ENCODE measurements around the gene TIFAB. TPM values are rescaled to one million over a fixed set of nuclear protein-coding genes. Genes with fewer than 3 reads are reported as not detected.

The TIFAB gene
- total RNA-seq, 1 donor from 2014 or later = not detected

DNA sequence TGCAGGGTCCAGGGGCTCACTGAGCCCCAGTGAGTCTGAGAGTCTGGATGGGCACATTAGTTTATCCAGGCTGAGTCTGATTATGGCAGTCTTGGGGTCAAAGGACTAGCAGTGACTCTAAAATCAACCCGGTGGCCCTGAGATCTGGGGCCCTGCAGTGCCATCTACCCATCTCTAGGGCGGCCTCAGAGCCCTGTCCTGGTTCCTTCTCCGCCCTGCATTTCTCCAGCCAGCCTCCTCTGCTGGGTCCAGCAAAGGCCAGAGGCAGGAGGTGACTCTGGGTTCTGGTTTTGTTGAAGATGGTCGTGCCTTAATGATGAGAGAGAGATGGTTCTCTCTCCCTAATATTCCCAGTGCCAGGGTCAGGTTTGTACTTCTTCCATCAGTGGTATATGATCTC lies 20.0 kb downstream of the TIFAB start:
- no peak overlapping the region for H3K4me3 Mint-ChIP-seq (ENCODE audit: unreplicated experiment)

DNA sequence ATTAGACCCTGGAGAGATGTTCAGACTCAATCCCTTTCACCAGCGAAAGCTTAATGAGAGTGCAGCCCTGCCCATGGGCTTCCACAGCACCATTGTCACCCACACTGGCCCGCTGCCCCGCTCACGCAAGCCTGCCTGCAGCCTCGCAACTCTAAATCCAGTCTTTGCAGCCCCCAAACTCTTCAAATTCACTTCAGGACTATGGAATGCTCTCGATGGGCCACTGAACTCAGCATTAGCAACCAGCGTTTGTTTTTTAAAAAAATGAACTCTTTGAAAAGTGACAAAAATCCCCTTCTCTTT lies 22.1 kb downstream of the TIFAB start:
- FAIRE-seq (no peak), DNase-seq (ENCODE audit: low read depth) (no peak)
- H3K9me3 ChIP-seq (ENCODE audit: insufficient read depth, low read depth, low read length) = peaks cover 12% of the 10 kb centered on the region
- H4K20me1 ChIP-seq (ENCODE audit: insufficient read depth, low read length) = no peaks in the 10 kb centered on the region
- H3K27ac ChIP-seq (ENCODE audit: low read depth, low read length) = no peak overlapping the region
- no peak overlapping the region for H3K4me3 ChIP-seq (ENCODE audit: insufficient read depth, low read depth, low read length)
- no peak overlapping the region for H2AFZ ChIP-seq (ENCODE audit: low read depth, low read length)
- no peak overlapping the region for H3K9ac ChIP-seq (ENCODE audit: low read length)
- Mint-ChIP-seq H3K9me3 (ENCODE audit: unreplicated experiment) (peaks cover 3% of the 10 kb centered on the region), H3K4me3 (ENCODE audit: unreplicated experiment) (no peak overlapping the region), H3K36me3 (ENCODE audit: low read depth, unreplicated experiment) (peaks cover 2% of the 10 kb centered on the region), H3K4me1 (ENCODE audit: low read depth, unreplicated experiment) (peaks cover 10% of the 10 kb centered on the region), H3K27me3 (ENCODE audit: low read depth, unreplicated experiment) (peaks cover 4% of the 10 kb centered on the region), H3K27ac (ENCODE audit: unreplicated experiment) (no peak overlapping the region)
- no peaks in the 10 kb centered on the region for H3K36me3 ChIP-seq (ENCODE audit: insufficient read depth, low read length)
- H3K4me2 ChIP-seq (ENCODE audit: low read length) = no peak overlapping the region
- no peak for TF ChIP-seq CTCF (IDR thresholded peaks at IDR 0.05; ENCODE audit: insufficient read depth, low read depth, low read length)
- no peak for TF ChIP-seq EZH2 (IDR thresholded peaks at IDR 0.05; ENCODE audit: insufficient read depth, low read length)
- peaks cover 14% of the 10 kb centered on the region for H3K4me1 ChIP-seq (ENCODE audit: insufficient read depth, low read length)
- no peaks in the 10 kb centered on the region for H3K27me3 ChIP-seq (ENCODE audit: insufficient read depth, low read length)
- no peaks in the 10 kb centered on the region for H3K79me2 ChIP-seq (ENCODE audit: insufficient read depth, low read length)

More for the DNA sequence above, 20.0 kb downstream of the TIFAB start:
- Mint-ChIP-seq H3K36me3 (ENCODE audit: low read depth, unreplicated experiment) (peaks cover 2% of the 10 kb centered on the region), H3K4me1 (ENCODE audit: low read depth, unreplicated experiment) (peaks cover 12% of the 10 kb centered on the region), H3K27me3 (ENCODE audit: low read depth, unreplicated experiment) (peaks cover 4% of the 10 kb centered on the region), H3K9me3 (ENCODE audit: unreplicated experiment) (peaks cover 3% of the 10 kb centered on the region), H3K27ac (ENCODE audit: unreplicated experiment) (no peak overlapping the region)
- Histone ChIP-seq H2AFZ (ENCODE audit: low read depth, low read length) (no peak overlapping the region), H3K9me3 (ENCODE audit: insufficient read depth, low read depth, low read length) (peaks cover 12% of the 10 kb centered on the region), H4K20me1 (ENCODE audit: insufficient read depth, low read length) (no peaks in the 10 kb centered on the region), H3K27me3 (ENCODE audit: insufficient read depth, low read length) (no peaks in the 10 kb centered on the region), H3K9ac (ENCODE audit: low read length) (no peak overlapping the region), H3K36me3 (ENCODE audit: insufficient read depth, low read length) (no peaks in the 10 kb centered on the region), H3K4me2 (ENCODE audit: low read length) (no peak overlapping the region), H3K4me1 (ENCODE audit: insufficient read depth, low read length) (peaks cover 18% of the 10 kb centered on the region), H3K4me3 (ENCODE audit: insufficient read depth, low read depth, low read length) (no peak overlapping the region), H3K79me2 (ENCODE audit: insufficient read depth, low read length) (no peaks in the 10 kb centered on the region), H3K27ac (ENCODE audit: low read depth, low read length) (no peak overlapping the region)
- TF ChIP-seq CTCF (IDR thresholded peaks at IDR 0.05; ENCODE audit: insufficient read depth, low read depth, low read length) (no peak), EZH2 (IDR thresholded peaks at IDR 0.05; ENCODE audit: insufficient read depth, low read length) (no peak)
- FAIRE-seq (no peak), DNase-seq (ENCODE audit: low read depth) (no peak)

- Mint-ChIP-seq H3K27ac (ENCODE audit: unreplicated experiment) (no peak overlapping the region), H3K9me3 (ENCODE audit: unreplicated experiment) (peaks cover 3% of the 10 kb centered on the region), H3K27me3 (ENCODE audit: low read depth, unreplicated experiment) (peaks cover 4% of the 10 kb centered on the region), H3K4me3 (ENCODE audit: unreplicated experiment) (no peak overlapping the region), H3K4me1 (ENCODE audit: low read depth, unreplicated experiment) (peaks cover 7% of the 10 kb centered on the region), H3K36me3 (ENCODE audit: low read depth, unreplicated experiment) (peaks cover 2% of the 10 kb centered on the region)
- peak; percentile 33 for DNase-seq (ENCODE audit: low read depth)
- Histone ChIP-seq H3K4me2 (ENCODE audit: low read length) (no peak overlapping the region), H3K36me3 (ENCODE audit: insufficient read depth, low read length) (no peaks in the 10 kb centered on the region), H3K79me2 (ENCODE audit: insufficient read depth, low read length) (no peaks in the 10 kb centered on the region), H3K4me1 (ENCODE audit: insufficient read depth, low read length) (peaks cover 11% of the 10 kb centered on the region), H3K27me3 (ENCODE audit: insufficient read depth, low read length) (no peaks in the 10 kb centered on the region), H3K4me3 (ENCODE audit: insufficient read depth, low read depth, low read length) (no peak overlapping the region), H3K27ac (ENCODE audit: low read depth, low read length) (no peak overlapping the region), H3K9me3 (ENCODE audit: insufficient read depth, low read depth, low read length) (peaks cover 12% of the 10 kb centered on the region), H4K20me1 (ENCODE audit: insufficient read depth, low read length) (no peaks in the 10 kb centered on the region), H2AFZ (ENCODE audit: low read depth, low read length) (no peak overlapping the region), H3K9ac (ENCODE audit: low read length) (no peak overlapping the region)
- no peak for FAIRE-seq
- TF ChIP-seq EZH2 (IDR thresholded peaks at IDR 0.05; ENCODE audit: insufficient read depth, low read length) (no peak), CTCF (IDR thresholded peaks at IDR 0.05; ENCODE audit: insufficient read depth, low read depth, low read length) (no peak)
Observed at GRCh38 chr5:135429301-135430134, 22.6 kb downstream of the TIFAB start.

All from astrocyte (in vitro differentiated cells and primary cell).